ENCODE measurements around the gene IL1RAP. TPM values are rescaled to one million over a fixed set of nuclear protein-coding genes. Genes with fewer than 3 reads are reported as not detected.

The IL1RAP gene
- total and polyA plus RNA-seq, 12 donors = 2.1 to 11.9 (median 7.6) TPM

DNA sequence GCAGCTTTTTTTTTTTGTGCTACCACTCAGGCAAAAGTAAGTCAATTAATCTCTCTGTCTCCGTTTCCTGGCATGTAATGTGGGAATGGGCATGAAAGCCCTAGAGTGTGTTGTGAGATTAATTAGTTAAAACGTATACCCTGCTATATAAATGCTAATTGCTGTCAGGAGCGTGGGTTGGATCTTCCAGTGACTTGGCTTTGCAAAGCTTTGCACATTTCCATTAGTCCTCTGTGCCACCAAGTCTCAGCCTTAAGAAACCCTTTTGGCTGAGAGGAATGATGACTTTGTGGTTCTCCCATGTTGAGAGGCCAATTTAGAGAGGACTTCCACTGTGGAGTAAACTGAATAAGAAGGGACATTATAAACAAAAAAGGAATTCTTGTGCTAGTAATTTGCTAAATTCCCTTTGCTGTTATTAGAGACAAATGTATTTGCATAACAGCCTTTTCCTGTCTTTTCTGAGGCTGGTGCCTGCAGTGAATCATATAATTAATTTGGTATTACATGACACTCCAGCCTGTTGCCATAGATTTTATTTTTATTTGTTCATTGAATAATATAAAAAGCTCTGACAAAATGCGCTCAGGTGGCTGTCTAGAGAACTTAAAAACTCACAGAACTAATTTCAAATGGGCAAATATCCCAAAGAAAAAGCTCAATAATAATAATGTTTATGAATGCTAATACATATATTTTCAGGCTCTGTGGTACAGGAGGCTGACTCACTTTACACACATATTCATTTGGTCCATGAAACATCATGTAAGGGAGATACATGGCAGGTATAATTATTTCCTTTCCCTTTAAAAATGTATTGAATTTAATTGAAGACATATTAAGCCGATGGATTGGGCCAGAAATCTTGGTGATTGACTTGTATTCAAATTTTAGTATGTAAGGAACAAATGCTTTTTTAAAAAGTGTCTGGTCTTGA is 82.7 kb downstream of the IL1RAP start:
- peaks cover 0 to 23% (median 4%) of the 10 kb centered on the region in 9 donors for H3K4me1 ChIP-seq
- TF ChIP-seq, protein P1, sequence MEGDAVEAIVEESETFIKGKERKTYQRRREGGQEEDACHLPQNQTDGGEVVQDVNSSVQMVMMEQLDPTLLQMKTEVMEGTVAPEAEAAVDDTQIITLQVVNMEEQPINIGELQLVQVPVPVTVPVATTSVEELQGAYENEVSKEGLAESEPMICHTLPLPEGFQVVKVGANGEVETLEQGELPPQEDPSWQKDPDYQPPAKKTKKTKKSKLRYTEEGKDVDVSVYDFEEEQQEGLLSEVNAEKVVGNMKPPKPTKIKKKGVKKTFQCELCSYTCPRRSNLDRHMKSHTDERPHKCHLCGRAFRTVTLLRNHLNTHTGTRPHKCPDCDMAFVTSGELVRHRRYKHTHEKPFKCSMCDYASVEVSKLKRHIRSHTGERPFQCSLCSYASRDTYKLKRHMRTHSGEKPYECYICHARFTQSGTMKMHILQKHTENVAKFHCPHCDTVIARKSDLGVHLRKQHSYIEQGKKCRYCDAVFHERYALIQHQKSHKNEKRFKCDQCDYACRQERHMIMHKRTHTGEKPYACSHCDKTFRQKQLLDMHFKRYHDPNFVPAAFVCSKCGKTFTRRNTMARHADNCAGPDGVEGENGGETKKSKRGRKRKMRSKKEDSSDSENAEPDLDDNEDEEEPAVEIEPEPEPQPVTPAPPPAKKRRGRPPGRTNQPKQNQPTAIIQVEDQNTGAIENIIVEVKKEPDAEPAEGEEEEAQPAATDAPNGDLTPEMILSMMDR (IDR thresholded peaks at IDR 0.05) = no peak
- 58 to 66% methylated on average over 5 of the region's 5 CpGs for WGBS, 2 donors
- H3K36me3 ChIP-seq = no peaks in the 10 kb centered on the region
- no peaks in the 10 kb centered on the region for H3K27me3 ChIP-seq
- ATAC-seq = peak in 1 of 8 donors; percentile 17
- H3K4me3 ChIP-seq = no peak overlapping the region
- H3K27ac ChIP-seq = peak overlapping the region in 3 of 10 donors; percentile 17 to 43 (median 27)
- intact Hi-C loops (cut with DNase I) = loop anchor here in 1 of 10 donors (10.0 kb wide), 1 partner anchor 82 kb away; the partner anchor contains the start of gene IL1RAP
- no peaks in the 10 kb centered on the region for H3K9me3 ChIP-seq
- DNase-seq = no peak

DNA sequence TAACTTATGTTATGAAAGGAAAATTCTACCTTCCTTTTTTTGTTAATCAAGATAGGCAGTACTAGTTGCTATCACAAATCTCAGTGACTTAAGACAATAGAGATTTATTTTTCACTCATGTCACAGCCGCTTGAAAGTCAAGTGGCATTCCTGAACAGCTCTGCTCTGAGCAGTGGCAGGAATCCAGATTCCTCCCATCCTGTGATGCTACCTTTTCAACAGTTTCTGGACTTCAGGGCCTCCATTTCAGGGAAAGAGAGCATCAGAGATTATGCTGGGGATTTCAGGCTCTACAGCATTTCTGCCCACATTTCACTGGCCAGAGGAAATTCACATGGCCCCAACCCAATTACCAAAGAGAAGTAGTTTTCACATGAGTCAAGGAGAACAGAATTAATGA is 83.4 kb downstream of the IL1RAP start:
- H3K4me3 ChIP-seq = no peak overlapping the region
- H3K27ac ChIP-seq = peak overlapping the region in 4 of 10 donors; percentile 4 to 43 (median 22)
- DNase-seq = peak in 1 of 2 donors; percentile 42
- ATAC-seq = peak in 6 of 8 donors; percentile 67 to 86 (median 78)
- H3K9me3 ChIP-seq = no peaks in the 10 kb centered on the region
- peaks cover 0 to 17% (median 7%) of the 10 kb centered on the region in 9 donors for H3K4me1 ChIP-seq
- H3K36me3 ChIP-seq = no peaks in the 10 kb centered on the region
- intact Hi-C loops (cut with DNase I) = loop anchor here in 1 of 10 donors (10.0 kb wide), 1 partner anchor 82 kb away; the partner anchor contains the start of gene IL1RAP
- TF ChIP-seq, protein P1 (IDR thresholded peaks at IDR 0.05) = no peak
- no peaks in the 10 kb centered on the region for H3K27me3 ChIP-seq
- WGBS, 2 donors = 33 to 44% methylated on average over 1 of the region's 1 CpG

DNA sequence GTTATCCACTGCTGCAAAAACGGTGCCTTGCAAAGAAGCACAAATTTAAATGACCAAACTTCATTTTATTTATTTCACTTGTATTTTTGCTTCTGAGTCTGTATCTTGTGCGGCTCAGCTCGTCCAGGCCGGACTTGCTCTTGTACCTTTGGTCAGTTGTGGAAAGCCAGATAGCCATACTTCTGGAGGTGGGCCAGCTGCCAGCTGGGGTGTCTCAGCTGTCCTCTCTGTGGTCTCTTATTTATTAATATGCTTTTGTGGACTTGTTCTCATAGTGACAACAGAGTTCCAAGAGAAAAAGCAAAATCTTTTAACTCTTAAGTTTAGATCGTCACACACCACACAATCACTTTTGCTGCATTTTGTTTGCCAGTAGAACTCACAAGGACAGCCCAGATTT is 87.7 kb downstream of the IL1RAP start:
- Histone ChIP-seq H3K27ac (no peak overlapping the region), H3K9me3 (no peaks in the 10 kb centered on the region), H3K4me3 (no peak overlapping the region), H3K4me1 (peaks cover 0 to 15% (median 7%) of the 10 kb centered on the region in 9 donors), H3K27me3 (no peaks in the 10 kb centered on the region), H3K36me3 (peaks cover 0 to 25% (median 4%) of the 10 kb centered on the region in 9 donors)
- ATAC-seq (no peak), DNase-seq (peak in 1 of 2 donors; percentile 32)
- TF ChIP-seq, protein P1 (IDR thresholded peaks at IDR 0.05) = no peak
- WGBS, 2 donors = 53 to 57% methylated on average over 5 of the region's 5 CpGs
- intact Hi-C loops (cut with DNase I) = no loop called here

DNA sequence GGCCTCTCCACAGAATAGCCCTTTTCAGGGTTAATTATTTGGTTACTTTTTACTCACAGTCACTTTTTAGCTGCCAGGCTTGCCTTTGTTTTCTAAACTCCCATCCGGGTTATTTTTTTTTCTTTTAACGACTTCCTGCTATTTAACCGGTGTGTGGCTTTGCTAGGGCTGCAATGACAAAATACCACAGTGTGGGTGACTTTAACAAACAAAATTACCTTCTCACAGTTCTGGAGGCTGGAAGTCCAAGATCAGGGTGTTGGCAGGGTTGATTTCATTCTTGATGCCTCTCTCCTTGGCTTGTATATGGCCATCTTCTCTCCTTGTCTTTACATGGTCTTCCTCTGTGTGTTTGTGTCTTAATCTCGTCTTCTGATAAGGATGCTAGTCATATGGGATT is 91.5 kb downstream of the IL1RAP start:
- WGBS, 2 donors = 35 to 42% methylated on average over 4 of the region's 4 CpGs
- ATAC-seq = no peak

More for the DNA sequence above, 91.5 kb downstream of the IL1RAP start:
- Histone ChIP-seq H3K4me1 (peaks cover 0 to 15% (median 0%) of the 10 kb centered on the region in 9 donors), H3K9me3 (no peaks in the 10 kb centered on the region), H3K4me3 (no peak overlapping the region), H3K27me3 (no peaks in the 10 kb centered on the region), H3K27ac (no peak overlapping the region), H3K36me3 (peaks cover 0 to 30% (median 4%) of the 10 kb centered on the region in 9 donors)
- no peak for DNase-seq
- TF ChIP-seq, protein P1 (IDR thresholded peaks at IDR 0.05) = no peak
- intact Hi-C loops (cut with DNase I) = no loop called here

Measured in heart right ventricle (tissue), 16 donors.